Measurements from ENCODE around the gene PRELID2.

DNA sequence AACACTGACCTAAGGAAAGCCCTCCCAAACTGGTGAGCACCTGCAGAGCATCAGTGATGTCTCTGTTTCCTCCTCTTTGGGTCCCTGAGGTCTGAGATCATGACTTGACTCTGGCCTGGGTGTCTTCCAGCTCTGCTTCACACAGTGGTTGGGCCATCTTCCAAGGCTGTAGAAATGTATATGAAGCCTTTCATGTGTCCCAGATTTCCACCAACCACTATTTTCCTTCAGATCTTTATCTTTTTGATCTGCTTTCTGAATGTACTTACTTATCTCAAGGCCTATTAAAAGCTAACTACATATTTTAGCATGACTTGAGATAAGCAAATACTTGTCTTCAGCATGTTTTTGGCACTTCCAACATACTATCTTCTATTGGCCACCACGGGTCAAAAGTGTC is 47.1 kb downstream of the PRELID2 start:
- TF ChIP-seq, protein P1, sequence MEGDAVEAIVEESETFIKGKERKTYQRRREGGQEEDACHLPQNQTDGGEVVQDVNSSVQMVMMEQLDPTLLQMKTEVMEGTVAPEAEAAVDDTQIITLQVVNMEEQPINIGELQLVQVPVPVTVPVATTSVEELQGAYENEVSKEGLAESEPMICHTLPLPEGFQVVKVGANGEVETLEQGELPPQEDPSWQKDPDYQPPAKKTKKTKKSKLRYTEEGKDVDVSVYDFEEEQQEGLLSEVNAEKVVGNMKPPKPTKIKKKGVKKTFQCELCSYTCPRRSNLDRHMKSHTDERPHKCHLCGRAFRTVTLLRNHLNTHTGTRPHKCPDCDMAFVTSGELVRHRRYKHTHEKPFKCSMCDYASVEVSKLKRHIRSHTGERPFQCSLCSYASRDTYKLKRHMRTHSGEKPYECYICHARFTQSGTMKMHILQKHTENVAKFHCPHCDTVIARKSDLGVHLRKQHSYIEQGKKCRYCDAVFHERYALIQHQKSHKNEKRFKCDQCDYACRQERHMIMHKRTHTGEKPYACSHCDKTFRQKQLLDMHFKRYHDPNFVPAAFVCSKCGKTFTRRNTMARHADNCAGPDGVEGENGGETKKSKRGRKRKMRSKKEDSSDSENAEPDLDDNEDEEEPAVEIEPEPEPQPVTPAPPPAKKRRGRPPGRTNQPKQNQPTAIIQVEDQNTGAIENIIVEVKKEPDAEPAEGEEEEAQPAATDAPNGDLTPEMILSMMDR (IDR thresholded peaks at IDR 0.05): no peak
- no peak for TF ChIP-seq POLR2A (IDR thresholded peaks at IDR 0.05)

Measured in prostate gland (tissue), 2 donors.